ENCODE measurements around the gene CARD14.

The CARD14 gene

GRCh38 chr17:80130992-80131391, 38.8 kb upstream of the CARD14 start:
- Histone ChIP-seq H4K91ac (ENCODE audit: low read length) (no peak overlapping the region), H2BK12ac (ENCODE audit: low read length in 2 of 2) (no peak overlapping the region), H3K4me3 (ENCODE audit: insufficient read depth in 1 of 2, low read depth in 1 of 2, low read length in 2 of 2) (no peak overlapping the region), H2BK15ac (ENCODE audit: low read depth, poor library complexity, severe bottlenecking) (no peak overlapping the region), H2BK120ac (ENCODE audit: low read depth, low read length) (no peak overlapping the region), H4K8ac (ENCODE audit: low read length) (no peak overlapping the region), H3K36me3 (ENCODE audit: control insufficient read depth in 1 of 2, insufficient read depth in 2 of 2, low read depth in 1 of 2, low read length in 2 of 2) (peaks cover 27 to 40% of the 10 kb centered on the region in 2 experiments), H3K14ac (ENCODE audit: low read length in 2 of 2) (no peak overlapping the region), H2AFZ (ENCODE audit: low read depth, low read length) (no peak overlapping the region), H3K4me2 (ENCODE audit: low read length, poor library complexity, severe bottlenecking) (no peak overlapping the region), H3K4ac (ENCODE audit: low read depth in 1 of 2, low read length in 2 of 2) (no peak overlapping the region), H3K9ac (ENCODE audit: low read length) (no peak overlapping the region), H2AK5ac (ENCODE audit: low read length, severe bottlenecking) (no peak overlapping the region), H3K23ac (ENCODE audit: low read length in 2 of 2) (no peak overlapping the region), H3K18ac (ENCODE audit: low read depth in 1 of 2, low read length in 2 of 2) (no peak overlapping the region), H3K27ac (ENCODE audit: low read length, poor library complexity, severe bottlenecking) (no peak overlapping the region), H3K9me3 (ENCODE audit: control insufficient read depth, low read length) (no peaks in the 10 kb centered on the region), H3K79me1 (replicated peaks; ENCODE audit: low read length, poor library complexity, severe bottlenecking) (no peaks in the 10 kb centered on the region), H2BK5ac (ENCODE audit: low read depth, low read length, poor library complexity, severe bottlenecking) (no peak overlapping the region), H3K27me3 (ENCODE audit: control insufficient read depth in 1 of 2, insufficient read depth in 1 of 2, low read length in 2 of 2) (peaks cover 0 to 4% of the 10 kb centered on the region in 2 experiments), H3K4me1 (ENCODE audit: control insufficient read depth, insufficient read depth, low read depth, low read length) (no peaks in the 10 kb centered on the region)
- 100% methylated on average over 2 of the region's 3 CpGs for WGBS
- no peak for DNase-seq

- Histone ChIP-seq H3K4me3 (ENCODE audit: insufficient read depth in 1 of 2, low read depth in 1 of 2, low read length in 2 of 2) (no peak overlapping the region), H3K79me1 (replicated peaks; ENCODE audit: low read length, poor library complexity, severe bottlenecking) (peaks cover 2% of the 10 kb centered on the region), H2BK5ac (ENCODE audit: low read depth, low read length, poor library complexity, severe bottlenecking) (no peak overlapping the region), H3K4me2 (ENCODE audit: low read length, poor library complexity, severe bottlenecking) (no peak overlapping the region), H2BK12ac (ENCODE audit: low read length in 2 of 2) (no peak overlapping the region), H2BK15ac (ENCODE audit: low read depth, poor library complexity, severe bottlenecking) (no peak overlapping the region), H2AK5ac (ENCODE audit: low read length, severe bottlenecking) (no peak overlapping the region), H3K23ac (ENCODE audit: low read length in 2 of 2) (no peak overlapping the region), H2BK120ac (ENCODE audit: low read depth, low read length) (no peak overlapping the region), H2AFZ (ENCODE audit: low read depth, low read length) (no peak overlapping the region), H3K4me1 (ENCODE audit: control insufficient read depth, insufficient read depth, low read depth, low read length) (no peaks in the 10 kb centered on the region), H3K27me3 (ENCODE audit: control insufficient read depth in 1 of 2, insufficient read depth in 1 of 2, low read length in 2 of 2) (no peaks in the 10 kb centered on the region), H4K8ac (ENCODE audit: low read length) (no peak overlapping the region), H3K27ac (ENCODE audit: low read length, poor library complexity, severe bottlenecking) (no peak overlapping the region), H3K14ac (ENCODE audit: low read length in 2 of 2) (no peak overlapping the region), H3K9me3 (ENCODE audit: control insufficient read depth, low read length) (no peaks in the 10 kb centered on the region), H4K91ac (ENCODE audit: low read length) (no peak overlapping the region), H3K4ac (ENCODE audit: low read depth in 1 of 2, low read length in 2 of 2) (no peak overlapping the region), H3K36me3 (ENCODE audit: control insufficient read depth in 1 of 2, insufficient read depth in 2 of 2, low read depth in 1 of 2, low read length in 2 of 2) (peaks cover 41 to 61% of the 10 kb centered on the region in 2 experiments), H3K9ac (ENCODE audit: low read length) (no peak overlapping the region), H3K18ac (ENCODE audit: low read depth in 1 of 2, low read length in 2 of 2) (no peak overlapping the region)
- 95% methylated on average over 5 of the region's 5 CpGs for WGBS
- no peak for DNase-seq
Observed at GRCh38 chr17:80132906-80133625, 36.8 kb upstream of the CARD14 start.

GRCh38 chr17:80133626-80133970, 36.2 kb upstream of the CARD14 start:
- no peak for DNase-seq
- Histone ChIP-seq H2BK120ac (ENCODE audit: low read depth, low read length) (no peak overlapping the region), H2BK15ac (ENCODE audit: low read depth, poor library complexity, severe bottlenecking) (no peak overlapping the region), H2AK5ac (ENCODE audit: low read length, severe bottlenecking) (no peak overlapping the region), H3K9ac (ENCODE audit: low read length) (no peak overlapping the region), H3K79me1 (replicated peaks; ENCODE audit: low read length, poor library complexity, severe bottlenecking) (peaks cover 3% of the 10 kb centered on the region), H4K91ac (ENCODE audit: low read length) (no peak overlapping the region), H3K14ac (ENCODE audit: low read length in 2 of 2) (no peak overlapping the region), H3K18ac (ENCODE audit: low read depth in 1 of 2, low read length in 2 of 2) (no peak overlapping the region), H2BK5ac (ENCODE audit: low read depth, low read length, poor library complexity, severe bottlenecking) (no peak overlapping the region), H3K23ac (ENCODE audit: low read length in 2 of 2) (no peak overlapping the region), H4K8ac (ENCODE audit: low read length) (no peak overlapping the region), H2BK12ac (ENCODE audit: low read length in 2 of 2) (no peak overlapping the region), H3K36me3 (ENCODE audit: control insufficient read depth in 1 of 2, insufficient read depth in 2 of 2, low read depth in 1 of 2, low read length in 2 of 2) (peaks cover 46 to 66% of the 10 kb centered on the region in 2 experiments), H3K4ac (ENCODE audit: low read depth in 1 of 2, low read length in 2 of 2) (no peak overlapping the region), H3K4me3 (ENCODE audit: insufficient read depth in 1 of 2, low read depth in 1 of 2, low read length in 2 of 2) (no peak overlapping the region), H2AFZ (ENCODE audit: low read depth, low read length) (no peak overlapping the region), H3K9me3 (ENCODE audit: control insufficient read depth, low read length) (no peaks in the 10 kb centered on the region), H3K4me1 (ENCODE audit: control insufficient read depth, insufficient read depth, low read depth, low read length) (no peaks in the 10 kb centered on the region), H3K4me2 (ENCODE audit: low read length, poor library complexity, severe bottlenecking) (no peak overlapping the region), H3K27me3 (ENCODE audit: control insufficient read depth in 1 of 2, insufficient read depth in 1 of 2, low read length in 2 of 2) (no peaks in the 10 kb centered on the region), H3K27ac (ENCODE audit: low read length, poor library complexity, severe bottlenecking) (no peak overlapping the region)
- 96% methylated on average over 6 of the region's 6 CpGs for WGBS

GRCh38 chr17:80137131-80137530, 32.7 kb upstream of the CARD14 start:
- H3K14ac ChIP-seq (ENCODE audit: low read length in 2 of 2): no peak overlapping the region

More at GRCh38 chr17:80137131-80137530, 32.7 kb upstream of the CARD14 start:
- H2AFZ ChIP-seq (ENCODE audit: low read depth, low read length): no peak overlapping the region
- H3K4me1 ChIP-seq (ENCODE audit: control insufficient read depth, insufficient read depth, low read depth, low read length): no peaks in the 10 kb centered on the region
- peaks cover 15% of the 10 kb centered on the region for H3K79me1 ChIP-seq (replicated peaks; ENCODE audit: low read length, poor library complexity, severe bottlenecking)
- no peaks in the 10 kb centered on the region for H3K27me3 ChIP-seq (ENCODE audit: control insufficient read depth in 1 of 2, insufficient read depth in 1 of 2, low read length in 2 of 2)
- no peak overlapping the region for H2BK5ac ChIP-seq (ENCODE audit: low read depth, low read length, poor library complexity, severe bottlenecking)
- no peak overlapping the region for H3K23ac ChIP-seq (ENCODE audit: low read length in 2 of 2)
- no peak overlapping the region for H2BK15ac ChIP-seq (ENCODE audit: low read depth, poor library complexity, severe bottlenecking)
- no peak overlapping the region for H4K91ac ChIP-seq (ENCODE audit: low read length)
- no peak overlapping the region for H3K4me3 ChIP-seq (ENCODE audit: insufficient read depth in 1 of 2, low read depth in 1 of 2, low read length in 2 of 2)
- WGBS: 98% methylated on average over 9 of the region's 9 CpGs
- no peak overlapping the region for H3K4me2 ChIP-seq (ENCODE audit: low read length, poor library complexity, severe bottlenecking)
- H3K4ac ChIP-seq (ENCODE audit: low read depth in 1 of 2, low read length in 2 of 2): no peak overlapping the region
- H3K36me3 ChIP-seq (ENCODE audit: control insufficient read depth in 1 of 2, insufficient read depth in 2 of 2, low read depth in 1 of 2, low read length in 2 of 2): peaks cover 65 to 96% of the 10 kb centered on the region in 2 experiments
- H4K8ac ChIP-seq (ENCODE audit: low read length): no peak overlapping the region
- no peak overlapping the region for H3K9ac ChIP-seq (ENCODE audit: low read length)
- no peak overlapping the region for H2BK120ac ChIP-seq (ENCODE audit: low read depth, low read length)
- H3K27ac ChIP-seq (ENCODE audit: low read length, poor library complexity, severe bottlenecking): no peak overlapping the region
- H3K18ac ChIP-seq (ENCODE audit: low read depth in 1 of 2, low read length in 2 of 2): no peak overlapping the region
- H2BK12ac ChIP-seq (ENCODE audit: low read length in 2 of 2): no peak overlapping the region
- H2AK5ac ChIP-seq (ENCODE audit: low read length, severe bottlenecking): no peak overlapping the region
- DNase-seq: no peak
- no peaks in the 10 kb centered on the region for H3K9me3 ChIP-seq (ENCODE audit: control insufficient read depth, low read length)
